Activated naive CD8-positive, alpha-beta T cell treated with anti-CD3 and anti-CD28 coated beads, Interleukin-2, amount 50 U/mL, for 24 hours (primary cell): ENCODE data around the gene RNMT.

Experiments
- ATAC-seq: fragments of 150-1000 bp; cut with Tn5 transposase; one replicate; pipeline ENCODE4 v1.10.0; 2021
- DNase-seq: peaks from one replicate; pipeline ENCODE4 v3.0.0; 2021
- H3K27ac Mint-ChIP-seq: one replicate; pipeline ENCODE4 v1.8.0; 2021; ENCODE audit warnings: mild to moderate bottlenecking, mixed read lengths
- H3K27me3 Mint-ChIP-seq: one replicate; pipeline ENCODE4 v1.8.0; 2021; ENCODE audit warnings: mixed read lengths
- H3K36me3 Mint-ChIP-seq: one replicate; pipeline ENCODE4 v1.8.0; 2021; ENCODE audit warnings: low read depth, mixed read lengths
- H3K4me1 Mint-ChIP-seq: one replicate; pipeline ENCODE4 v1.8.0; 2021; ENCODE audit warnings: mixed read lengths
- H3K4me3 Mint-ChIP-seq: one replicate; pipeline ENCODE4 v1.8.0; 2021; ENCODE audit warnings: mild to moderate bottlenecking, moderate library complexity, mixed read lengths
- H3K9me3 Mint-ChIP-seq: one replicate; pipeline ENCODE4 v1.8.0; 2021; ENCODE audit warnings: mixed read lengths

The RNMT gene

GRCh38 chr18:13762690-13763439, 36.4 kb downstream of the RNMT start:
- Mint-ChIP-seq H3K36me3 (peaks cover 66% of the 10 kb centered on the region), H3K27me3 (no peaks in the 10 kb centered on the region), H3K27ac (no peak overlapping the region), H3K4me1 (no peaks in the 10 kb centered on the region), H3K4me3 (no peak overlapping the region), H3K9me3 (peaks cover 37% of the 10 kb centered on the region)
- DNase-seq (no peak), ATAC-seq (no peak)

DNA sequence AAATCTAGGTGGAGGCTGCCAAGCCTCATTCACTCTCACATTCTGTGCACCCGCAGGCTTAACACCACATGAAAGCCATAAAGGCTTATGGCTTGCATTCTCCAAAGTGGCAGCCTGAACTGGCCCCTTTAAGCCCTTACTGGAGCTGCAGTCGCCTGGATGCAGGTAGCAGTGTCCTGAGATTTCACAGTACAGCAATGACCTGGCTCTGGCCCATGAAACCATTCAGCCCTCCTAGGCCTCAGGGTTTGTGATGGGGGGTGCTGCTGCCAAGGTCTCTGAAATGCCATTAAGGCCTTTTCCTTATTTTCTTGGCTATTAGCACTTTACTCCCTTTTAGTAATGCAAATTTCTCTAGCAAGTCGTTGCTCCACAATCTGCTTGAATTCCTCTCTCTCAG, 48.6 kb downstream of the RNMT start:
- H3K4me1 Mint-ChIP-seq, result no peaks in the 10 kb centered on the region
- peaks cover 7% of the 10 kb centered on the region for H3K27me3 Mint-ChIP-seq
- peaks cover 9% of the 10 kb centered on the region for H3K9me3 Mint-ChIP-seq
- no peak overlapping the region for H3K27ac Mint-ChIP-seq
- no peak overlapping the region for H3K4me3 Mint-ChIP-seq
- DNase-seq (no peak), ATAC-seq (no peak)
- no peaks in the 10 kb centered on the region for H3K36me3 Mint-ChIP-seq

- no peaks in the 10 kb centered on the region for H3K36me3 Mint-ChIP-seq
- peaks cover 10% of the 10 kb centered on the region for H3K27me3 Mint-ChIP-seq
- H3K4me3 Mint-ChIP-seq, result no peak overlapping the region
- no peak overlapping the region for H3K27ac Mint-ChIP-seq
- no peaks in the 10 kb centered on the region for H3K4me1 Mint-ChIP-seq
- peaks cover 4% of the 10 kb centered on the region for H3K9me3 Mint-ChIP-seq
- no peak for ATAC-seq
- no peak for DNase-seq
Observed at GRCh38 chr18:13791181-13791580, 64.7 kb downstream of the RNMT start.

DNA sequence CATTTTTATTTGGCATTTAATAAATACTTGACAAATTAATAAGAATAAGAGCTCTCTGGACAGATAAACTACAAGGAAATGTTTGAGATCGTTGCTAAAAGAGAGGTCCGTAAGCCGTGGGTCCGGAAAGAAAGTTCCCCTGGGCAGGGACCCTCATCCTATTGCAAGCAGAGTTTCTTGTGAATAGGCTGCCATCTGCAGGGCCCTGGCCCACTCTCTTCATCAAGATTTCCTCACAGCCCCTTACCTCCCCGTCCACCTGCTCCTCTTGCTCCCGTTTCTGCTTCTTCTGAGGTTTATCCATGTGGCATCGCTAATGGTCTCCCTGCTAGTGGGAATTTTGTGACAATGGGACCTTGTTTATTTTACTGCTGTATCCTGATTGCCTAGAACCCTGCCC, 67.3 kb downstream of the RNMT start:
- Mint-ChIP-seq H3K36me3 (no peaks in the 10 kb centered on the region), H3K9me3 (no peaks in the 10 kb centered on the region), H3K4me3 (no peak overlapping the region), H3K27ac (no peak overlapping the region), H3K27me3 (peaks cover 20% of the 10 kb centered on the region), H3K4me1 (no peaks in the 10 kb centered on the region)
- DNase-seq, result no peak
- ATAC-seq, result no peak

DNA sequence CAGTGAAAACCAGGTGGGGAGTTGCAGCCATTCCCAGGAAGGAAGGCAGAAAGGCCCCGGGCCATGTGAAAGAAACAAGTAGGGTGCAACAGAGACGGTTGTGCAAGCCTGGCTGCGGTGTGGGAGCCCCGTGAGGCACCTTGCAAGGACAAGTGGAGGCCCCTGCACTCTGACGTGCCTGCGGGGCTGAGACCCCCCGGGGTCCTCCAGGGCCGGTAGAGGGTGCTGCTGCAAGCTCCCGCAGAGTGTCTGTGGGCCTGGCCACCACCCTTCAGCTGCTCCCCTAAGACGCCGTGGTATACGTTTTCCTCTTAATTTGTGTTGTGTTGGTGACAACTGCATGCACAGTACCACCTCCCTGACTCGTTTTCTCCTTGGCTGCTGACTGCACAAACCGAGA, 70.0 kb downstream of the RNMT start:
- Mint-ChIP-seq H3K27me3 (peaks cover 31% of the 10 kb centered on the region), H3K4me3 (no peak overlapping the region), H3K36me3 (no peaks in the 10 kb centered on the region), H3K27ac (no peak overlapping the region), H3K9me3 (no peaks in the 10 kb centered on the region), H3K4me1 (peaks cover 4% of the 10 kb centered on the region)
- ATAC-seq, result no peak
- DNase-seq, result no peak

DNA sequence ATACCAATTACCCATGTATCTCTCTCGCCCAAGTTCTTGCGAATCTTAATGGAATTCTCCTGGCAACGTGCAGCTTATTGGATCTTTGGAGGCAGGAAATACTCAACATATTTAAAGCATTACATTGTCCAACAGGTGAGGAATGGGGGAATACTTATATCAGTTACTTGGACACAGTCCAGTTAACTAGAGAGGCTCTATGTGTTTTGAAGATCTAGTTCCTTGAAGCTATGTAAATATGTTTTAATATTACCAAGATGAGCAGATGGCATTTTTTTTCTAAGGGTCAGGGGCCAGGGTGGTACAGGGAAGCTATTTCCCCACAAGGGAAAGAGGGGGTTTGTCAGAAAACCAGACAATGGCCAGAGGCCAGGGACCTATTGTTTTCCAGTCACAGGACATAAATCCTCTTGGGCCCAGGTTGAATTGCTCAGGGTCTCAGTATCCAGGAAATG, 70.7 kb downstream of the RNMT start:
- H3K36me3 Mint-ChIP-seq, result no peaks in the 10 kb centered on the region
- no peak overlapping the region for H3K27ac Mint-ChIP-seq
- H3K4me3 Mint-ChIP-seq, result no peak overlapping the region
- peaks cover 29% of the 10 kb centered on the region for H3K27me3 Mint-ChIP-seq
- peaks cover 4% of the 10 kb centered on the region for H3K4me1 Mint-ChIP-seq
- DNase-seq (no peak), ATAC-seq (no peak)
- no peaks in the 10 kb centered on the region for H3K9me3 Mint-ChIP-seq

DNA sequence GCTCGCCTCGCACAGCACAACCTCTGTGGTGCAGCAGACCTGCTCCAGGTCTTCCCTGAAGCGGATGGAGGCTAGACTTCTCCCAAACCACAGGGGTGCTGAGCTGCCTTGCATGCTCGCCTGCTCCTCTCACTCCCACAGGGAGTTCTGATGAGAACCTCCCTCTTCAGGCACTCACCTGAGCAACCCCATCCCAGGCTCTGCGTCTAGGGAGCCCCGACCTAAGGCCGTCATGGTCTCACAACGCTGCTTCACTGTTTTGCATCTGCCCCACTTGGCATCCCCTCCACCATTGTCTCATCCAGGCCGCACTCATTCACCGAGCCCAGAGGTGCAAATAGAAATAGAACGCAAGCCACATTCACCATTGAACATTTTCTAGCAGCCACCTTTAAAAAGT, 72.9 kb downstream of the RNMT start:
- DNase-seq (no peak), ATAC-seq (no peak)
- no peaks in the 10 kb centered on the region for H3K9me3 Mint-ChIP-seq
- no peak overlapping the region for H3K27ac Mint-ChIP-seq
- H3K4me1 Mint-ChIP-seq, result peaks cover 4% of the 10 kb centered on the region
- H3K27me3 Mint-ChIP-seq, result peaks cover 41% of the 10 kb centered on the region
- H3K4me3 Mint-ChIP-seq, result no peak overlapping the region
- no peaks in the 10 kb centered on the region for H3K36me3 Mint-ChIP-seq

DNA sequence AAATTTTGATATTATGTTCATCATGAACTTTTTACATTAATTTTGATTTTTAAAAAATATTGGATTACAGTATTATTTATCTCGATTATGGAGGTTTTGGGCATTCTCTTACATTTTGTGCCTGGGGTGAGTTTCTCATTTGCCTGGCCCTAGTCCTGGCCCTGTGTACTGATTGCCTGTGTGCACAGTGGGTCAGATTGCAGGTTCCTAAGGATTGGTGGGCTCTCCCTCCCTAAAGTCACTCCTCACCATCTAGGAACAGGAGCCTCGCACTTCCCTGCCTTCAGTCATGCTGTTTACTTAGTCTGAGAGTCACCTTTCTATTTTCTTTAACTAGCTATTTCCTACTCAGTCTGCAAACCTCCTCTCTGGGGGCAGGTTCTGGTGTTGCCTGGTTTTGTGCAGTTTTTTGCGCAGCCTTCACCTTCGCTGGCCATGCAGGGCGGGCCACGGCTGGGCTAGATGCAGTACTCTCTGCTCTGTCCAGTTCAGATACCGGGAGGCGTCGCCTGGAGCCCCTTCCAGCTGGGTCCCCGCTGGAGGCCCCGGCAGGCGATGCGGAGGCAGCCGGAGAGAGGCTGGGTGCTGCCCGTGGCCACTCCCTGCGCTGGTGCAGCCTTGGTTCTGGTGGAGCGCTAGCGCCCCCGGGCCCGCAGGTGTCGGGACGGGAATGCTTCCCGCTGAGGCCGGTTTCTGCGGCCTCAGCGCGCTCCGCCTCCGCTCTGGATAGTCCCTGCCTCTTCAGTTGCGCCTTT, 74.2 kb downstream of the RNMT start:
- peak overlapping the region; percentile 63 for H3K4me3 Mint-ChIP-seq
- peak; percentile 54 for DNase-seq
- ATAC-seq, result peak; percentile 90
- H3K9me3 Mint-ChIP-seq, result no peaks in the 10 kb centered on the region
- no peaks in the 10 kb centered on the region for H3K36me3 Mint-ChIP-seq
- peaks cover 4% of the 10 kb centered on the region for H3K4me1 Mint-ChIP-seq
- H3K27me3 Mint-ChIP-seq, result peaks cover 51% of the 10 kb centered on the region
- no peak overlapping the region for H3K27ac Mint-ChIP-seq

DNA sequence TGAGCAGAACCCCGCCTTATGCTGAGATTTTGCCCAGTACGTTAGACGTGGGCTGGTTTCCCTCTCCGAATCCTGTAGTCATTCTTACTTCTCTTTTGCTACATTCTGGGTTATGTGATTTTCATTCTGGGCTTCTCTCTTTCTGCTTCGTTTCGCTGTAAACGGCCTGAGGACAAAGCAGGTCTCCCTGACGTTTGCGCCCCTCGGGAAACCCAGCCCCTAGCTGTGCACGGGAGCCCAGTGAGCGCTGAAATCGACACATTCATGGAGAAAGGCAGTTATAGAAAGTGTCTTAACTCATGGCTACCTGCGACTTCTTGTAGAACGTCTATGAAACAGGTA, 74.8 kb downstream of the RNMT start:
- Mint-ChIP-seq H3K27me3 (peaks cover 53% of the 10 kb centered on the region), H3K36me3 (no peaks in the 10 kb centered on the region), H3K27ac (no peak overlapping the region), H3K4me1 (peaks cover 4% of the 10 kb centered on the region), H3K4me3 (peak overlapping the region; percentile 63), H3K9me3 (no peaks in the 10 kb centered on the region)
- no peak for ATAC-seq
- no peak for DNase-seq

GRCh38 chr18:13804305-13804704, 77.8 kb downstream of the RNMT start:
- H3K27ac Mint-ChIP-seq, result no peak overlapping the region

GRCh38 chr18:13808294-13809042, 82.0 kb downstream of the RNMT start:
- Mint-ChIP-seq H3K4me3 (no peak overlapping the region), H3K36me3 (no peaks in the 10 kb centered on the region), H3K27ac (no peak overlapping the region), H3K4me1 (no peaks in the 10 kb centered on the region), H3K27me3 (peaks cover 17% of the 10 kb centered on the region), H3K9me3 (no peaks in the 10 kb centered on the region)
- DNase-seq (no peak), ATAC-seq (no peak)

More at GRCh38 chr18:13804305-13804704, 77.8 kb downstream of the RNMT start:
- Mint-ChIP-seq H3K36me3 (no peaks in the 10 kb centered on the region), H3K4me1 (peaks cover 4% of the 10 kb centered on the region), H3K4me3 (no peak overlapping the region), H3K9me3 (no peaks in the 10 kb centered on the region), H3K27me3 (peaks cover 41% of the 10 kb centered on the region)
- DNase-seq (no peak), ATAC-seq (no peak)

DNA sequence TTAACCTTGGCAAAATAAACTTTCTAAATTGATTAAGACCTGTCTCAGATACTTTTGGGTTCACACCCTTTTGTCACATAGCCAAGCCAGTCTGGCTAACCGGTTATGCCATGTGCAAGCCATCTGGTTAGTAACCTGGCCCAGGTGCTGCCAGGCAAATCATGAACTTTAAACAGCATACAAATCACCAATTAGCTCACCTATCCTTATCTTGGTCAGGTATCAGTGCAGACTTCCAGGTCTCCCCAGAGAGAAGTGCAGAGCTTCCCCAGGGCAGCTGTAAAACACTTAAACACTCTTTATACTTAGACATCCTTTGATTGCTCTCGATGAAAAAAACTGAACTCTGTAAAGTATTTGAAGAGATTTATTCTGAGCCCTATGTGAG, 82.6 kb downstream of the RNMT start:
- Mint-ChIP-seq H3K27ac (no peak overlapping the region), H3K9me3 (no peaks in the 10 kb centered on the region), H3K36me3 (no peaks in the 10 kb centered on the region), H3K4me1 (no peaks in the 10 kb centered on the region), H3K4me3 (no peak overlapping the region), H3K27me3 (peaks cover 16% of the 10 kb centered on the region)
- no peak for DNase-seq
- ATAC-seq, result no peak

GRCh38 chr18:13809531-13810255, 83.2 kb downstream of the RNMT start:
- no peaks in the 10 kb centered on the region for H3K4me1 Mint-ChIP-seq
- H3K9me3 Mint-ChIP-seq, result no peaks in the 10 kb centered on the region
- peaks cover 11% of the 10 kb centered on the region for H3K27me3 Mint-ChIP-seq
- H3K4me3 Mint-ChIP-seq, result no peak overlapping the region
- ATAC-seq (no peak), DNase-seq (no peak)
- no peaks in the 10 kb centered on the region for H3K36me3 Mint-ChIP-seq
- H3K27ac Mint-ChIP-seq, result no peak overlapping the region

- no peaks in the 10 kb centered on the region for H3K4me1 Mint-ChIP-seq
- DNase-seq, result no peak
- ATAC-seq, result no peak
- peaks cover 2% of the 10 kb centered on the region for H3K27me3 Mint-ChIP-seq
- no peak overlapping the region for H3K27ac Mint-ChIP-seq
- no peaks in the 10 kb centered on the region for H3K36me3 Mint-ChIP-seq
- no peak overlapping the region for H3K4me3 Mint-ChIP-seq
- no peaks in the 10 kb centered on the region for H3K9me3 Mint-ChIP-seq
Observed at GRCh38 chr18:13810950-13811485, 84.5 kb downstream of the RNMT start.
